Measurements from ENCODE around the gene UBXN2A. TPM values are rescaled to one million over a fixed set of nuclear protein-coding genes. Genes with fewer than 3 reads are reported as not detected.
"Not testable (repeated sequence)": the region's sequence is repeated elsewhere in the genome, so short reads cannot be mapped to it uniquely, and the experiment has no call there.

The UBXN2A gene
- total and polyA plus RNA-seq, 8 donors = 2.4 to 9.0 (median 4.8) TPM

GRCh38 chr2:24038786-24039499 lies 98.7 kb downstream of the UBXN2A start:
- Histone ChIP-seq H3K9me3 (no peaks in the 10 kb centered on the region), H3K4me1 (no peaks in the 10 kb centered on the region), H3K36me3 (peaks cover 0 to 3% (median 0%) of the 10 kb centered on the region in 3 donors), H3K4me3 (no peak overlapping the region), H3K27ac (no peak overlapping the region), H3K27me3 (no peaks in the 10 kb centered on the region)
- ATAC-seq (no peak), DNase-seq (no peak), FAIRE-seq (no peak)
- intact Hi-C loops (cut with DNase I) = no loop called here
- 88 to 91% methylated on average over 9 of the region's 9 CpGs for whole genome bisulfite sequencing, 2 donors
- no peak for TF ChIP-seq CTCF (IDR thresholded peaks at IDR 0.05)

- Histone ChIP-seq H3K27ac (no peak overlapping the region), H3K4me1 (no peaks in the 10 kb centered on the region), H3K9me3 (no peaks in the 10 kb centered on the region), H3K27me3 (no peaks in the 10 kb centered on the region), H3K4me3 (no peak overlapping the region), H3K36me3 (peaks cover 0 to 3% (median 0%) of the 10 kb centered on the region in 3 donors)
- intact Hi-C loops (cut with DNase I) = no loop called here
- WGBS, 2 donors = 84 to 95% methylated on average over 4 of the region's 4 CpGs
- ATAC-seq (no peak), DNase-seq (no peak), FAIRE-seq (no peak)
- no peak for TF ChIP-seq CTCF (IDR thresholded peaks at IDR 0.05)
Observed at GRCh38 chr2:24040511-24040910, 100.2 kb downstream of the UBXN2A start.

- 90 to 96% methylated on average over 6 of the region's 6 CpGs for WGBS, 2 donors
- ATAC-seq; H3K27me3 ChIP-seq; DNase-seq; H3K27ac ChIP-seq; H3K36me3 ChIP-seq; FAIRE-seq; H3K4me1 ChIP-seq; intact Hi-C loops (cut with DNase I); H3K9me3 ChIP-seq; H3K4me3 ChIP-seq: not testable (repeated sequence)
Observed at GRCh38 chr2:24043133-24043532, 102.9 kb downstream of the UBXN2A start.

GRCh38 chr2:24045511-24046508 lies 105.5 kb downstream of the UBXN2A start:
- intact Hi-C loops (cut with DNase I) = no loop called here
- Histone ChIP-seq H3K4me1 (peaks cover 0 to 17% (median 0%) of the 10 kb centered on the region in 3 donors), H3K27ac (no peak overlapping the region), H3K36me3 (no peaks in the 10 kb centered on the region), H3K9me3 (no peaks in the 10 kb centered on the region), H3K27me3 (no peaks in the 10 kb centered on the region), H3K4me3 (peak overlapping the region in 1 of 4 donors; percentile 57)
- ATAC-seq (no peak), DNase-seq (no peak), FAIRE-seq (no peak)
- no peak for TF ChIP-seq CTCF (IDR thresholded peaks at IDR 0.05)
- 71 to 76% methylated on average over 11 of the region's 11 CpGs for WGBS, 2 donors

GRCh38 chr2:24046599-24046929 lies 106.3 kb downstream of the UBXN2A start:
- WGBS, 2 donors = 0 to 3% methylated on average over 2 of the region's 2 CpGs
- Histone ChIP-seq H3K27me3 (no peaks in the 10 kb centered on the region), H3K4me1 (peaks cover 0 to 17% (median 0%) of the 10 kb centered on the region in 3 donors), H3K4me3 (peak overlapping the region in 3 of 4 donors; percentile 33 to 59 (median 57)), H3K9me3 (no peaks in the 10 kb centered on the region), H3K36me3 (no peaks in the 10 kb centered on the region), H3K27ac (no peak overlapping the region)
- intact Hi-C loops (cut with DNase I) = no loop called here
- DNase-seq (no peak), ATAC-seq (no peak), FAIRE-seq (no peak)
- no peak for TF ChIP-seq CTCF (IDR thresholded peaks at IDR 0.05)

Data from pancreas (tissue), 10 donors.